ENCODE data around the gene GCNT3.

The GCNT3 gene

DNA sequence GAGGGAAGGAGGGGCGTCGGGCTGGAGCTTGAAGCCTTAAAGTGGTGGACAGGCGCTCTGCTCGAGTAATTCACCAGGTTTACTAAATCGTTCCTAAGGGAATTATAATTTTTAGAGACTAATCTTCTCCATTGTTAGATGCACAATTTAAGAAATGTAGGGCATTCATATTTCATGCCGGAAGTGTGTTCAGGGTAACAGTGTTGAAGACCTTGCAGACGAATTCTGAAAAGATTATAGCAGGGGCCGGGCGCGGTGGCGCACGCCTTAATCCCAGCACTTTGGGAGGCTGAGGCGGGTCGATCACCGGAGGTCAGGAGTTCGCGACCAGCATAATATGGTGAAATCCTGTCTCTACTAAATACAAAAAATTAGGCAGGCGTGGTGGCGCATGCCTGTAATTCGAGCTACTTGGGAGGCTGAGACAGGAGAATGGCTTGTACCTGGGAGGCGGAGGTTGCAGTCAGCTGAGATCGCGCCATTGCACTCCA, 46.1 kb downstream of the GCNT3 start:
- H3K27ac ChIP-seq: peak overlapping the region; percentile 85
- DNase-seq: no peak
- H3K4me3 ChIP-seq (ENCODE audit: low read depth, low read length): peak overlapping the region; percentile 81
- no peak for TF ChIP-seq CTCF (IDR thresholded peaks at IDR 0.05; ENCODE audit: low read depth, low read length)
- H3K9me3 ChIP-seq (ENCODE audit: severe bottlenecking): peaks cover 2% of the 10 kb centered on the region
- H3K27me3 ChIP-seq (ENCODE audit: insufficient read depth, low read depth, severe bottlenecking): no peaks in the 10 kb centered on the region
- H3K36me3 ChIP-seq: peaks cover 35% of the 10 kb centered on the region

DNA sequence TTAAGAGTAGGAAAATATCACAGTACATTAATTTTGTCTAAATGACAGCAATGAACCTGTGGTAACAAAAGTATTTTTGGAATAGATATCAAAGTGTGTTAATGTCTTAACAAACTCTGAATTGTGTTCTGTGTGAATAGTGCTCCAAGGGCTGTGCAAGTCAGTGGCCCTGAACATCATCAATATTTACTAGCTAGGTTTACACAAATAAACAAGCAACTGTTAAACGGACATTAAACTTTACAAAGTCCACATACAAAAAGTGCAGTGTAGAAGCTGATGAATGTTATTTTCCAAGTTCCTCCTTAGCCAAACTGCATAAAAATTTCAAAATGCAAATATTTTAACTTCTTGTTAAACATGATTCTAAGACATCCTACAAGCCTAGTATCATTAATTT, 47.8 kb downstream of the GCNT3 start:
- no peak for TF ChIP-seq CTCF (IDR thresholded peaks at IDR 0.05; ENCODE audit: low read depth, low read length)
- Histone ChIP-seq H3K27ac (no peak overlapping the region), H3K9me3 (ENCODE audit: severe bottlenecking) (peaks cover 2% of the 10 kb centered on the region), H3K4me3 (ENCODE audit: low read depth, low read length) (no peak overlapping the region), H3K36me3 (peaks cover 28% of the 10 kb centered on the region), H3K27me3 (ENCODE audit: insufficient read depth, low read depth, severe bottlenecking) (no peaks in the 10 kb centered on the region)
- DNase-seq: no peak

DNA sequence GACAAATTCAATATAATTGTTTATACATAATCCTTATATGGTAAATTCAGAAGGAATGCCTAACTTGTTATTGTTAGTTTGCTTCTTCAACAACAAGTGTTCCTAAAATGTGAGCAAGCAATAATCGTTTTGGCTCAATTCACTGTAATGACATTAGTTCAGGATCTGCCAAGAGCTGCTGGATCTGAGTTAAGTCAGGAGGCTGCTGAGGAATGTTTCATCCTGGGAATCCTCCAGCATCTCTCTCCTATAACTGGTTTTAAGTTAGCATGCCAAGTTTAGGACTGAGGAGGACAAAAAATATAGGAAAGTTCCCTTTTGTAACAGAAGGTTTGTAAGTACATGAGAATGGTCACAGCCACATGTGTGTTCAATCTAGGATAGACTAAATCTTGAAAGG, 50.7 kb downstream of the GCNT3 start:
- TF ChIP-seq CTCF (IDR thresholded peaks at IDR 0.05; ENCODE audit: low read depth, low read length): no peak
- H3K27ac ChIP-seq: no peak overlapping the region
- H3K4me3 ChIP-seq (ENCODE audit: low read depth, low read length): no peak overlapping the region
- DNase-seq: no peak
- H3K9me3 ChIP-seq (ENCODE audit: severe bottlenecking): peaks cover 2% of the 10 kb centered on the region
- H3K27me3 ChIP-seq (ENCODE audit: insufficient read depth, low read depth, severe bottlenecking): no peaks in the 10 kb centered on the region
- peaks cover 20% of the 10 kb centered on the region for H3K36me3 ChIP-seq

GRCh38 chr15:59668556-59668955, 57.0 kb downstream of the GCNT3 start:
- no peaks in the 10 kb centered on the region for H3K27me3 ChIP-seq (ENCODE audit: insufficient read depth, low read depth, severe bottlenecking)
- H3K36me3 ChIP-seq: peaks cover 58% of the 10 kb centered on the region
- DNase-seq: no peak

More at GRCh38 chr15:59668556-59668955, 57.0 kb downstream of the GCNT3 start:
- TF ChIP-seq CTCF (IDR thresholded peaks at IDR 0.05; ENCODE audit: low read depth, low read length): no peak
- H3K27ac ChIP-seq: no peak overlapping the region
- H3K4me3 ChIP-seq (ENCODE audit: low read depth, low read length): no peak overlapping the region
- H3K9me3 ChIP-seq (ENCODE audit: severe bottlenecking): no peaks in the 10 kb centered on the region
